DMS153 treated with DMSO at 0.1 percent for 48 hours (cell line): Measurements from ENCODE around the gene TCEA3.

ENCODE experiments used
- DNase-seq: peaks from one replicate; lab custom pipeline; 2025; ENCODE audit not compliant: unreplicated experiment; lab: John Stamatoyannopoulos, UW

The TCEA3 gene

DNA sequence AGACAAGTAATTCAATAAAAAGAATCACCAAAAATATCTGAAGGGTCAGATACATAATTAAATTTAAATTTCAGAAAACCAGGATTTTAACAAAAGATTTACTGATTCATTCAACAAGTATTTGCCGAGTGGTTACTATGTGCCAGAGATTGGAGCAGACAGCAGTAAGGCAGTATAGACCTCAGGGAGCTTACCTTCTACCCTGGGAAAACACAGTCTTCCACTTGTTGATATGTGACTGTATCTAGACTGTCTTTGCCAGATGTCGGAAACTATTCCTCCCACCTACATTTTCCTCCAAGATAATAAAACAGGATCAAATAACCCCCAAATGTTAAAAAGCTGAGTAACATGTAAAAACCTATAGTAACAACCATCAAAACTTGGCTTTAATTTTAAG is 86.7 kb downstream of the TCEA3 start:
- DNase-seq: no peak

DNA sequence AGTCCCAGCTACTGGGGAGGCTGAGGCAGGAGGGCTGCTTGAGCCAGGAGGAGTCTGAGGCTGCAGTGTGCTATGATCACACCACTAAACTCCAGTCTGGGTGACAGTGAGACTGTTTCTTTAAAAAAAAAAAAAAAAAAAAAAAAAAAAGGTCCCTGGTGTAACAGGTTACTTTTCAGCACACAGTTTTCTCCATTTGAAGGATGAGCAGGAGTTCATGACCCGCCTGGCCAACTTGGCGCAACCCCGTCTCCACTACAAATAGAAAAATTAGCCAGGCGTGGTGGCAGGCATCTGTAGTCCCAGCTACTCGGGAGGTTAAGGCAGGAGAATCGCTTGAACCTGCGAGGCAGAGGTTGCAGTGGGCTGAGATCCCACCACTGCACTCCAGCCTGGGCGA is 92.8 kb downstream of the TCEA3 start:
- no peak for DNase-seq
